HUES64 (cell line): ENCODE measurements around the gene DNM3.

Source experiments
- H3K27ac ChIP-seq: 2 replicates; pipeline ENCODE4 v1.7.0; 2013; ENCODE audit warnings: low read depth, low read length, inconsistent platforms
- H3K27me3 ChIP-seq: 2 replicates; pipeline ENCODE4 v1.6.1; 2013; ENCODE audit warnings: mild to moderate bottlenecking, low read length; ENCODE audit not compliant: insufficient read depth
- H3K36me3 ChIP-seq: 2 replicates; pipeline ENCODE4 v1.6.1; 2013; ENCODE audit warnings: mild to moderate bottlenecking, low read length; ENCODE audit not compliant: insufficient read depth
- H3K4me1 ChIP-seq: 2 replicates; pipeline ENCODE4 v1.6.1; 2013; ENCODE audit warnings: mild to moderate bottlenecking, low read length, moderate library complexity; ENCODE audit not compliant: insufficient read depth
- H3K4me3 ChIP-seq: 2 replicates; pipeline ENCODE4 v1.5.1; 2013; ENCODE audit warnings: mild to moderate bottlenecking, low read length, moderate library complexity
- H3K9ac ChIP-seq: 2 replicates; pipeline ENCODE4 v1.6.1; 2013; ENCODE audit warnings: mild to moderate bottlenecking, low read depth, low read length
- H3K9me3 ChIP-seq: 2 replicates; pipeline ENCODE4 v1.6.1; 2013; ENCODE audit warnings: low read depth, low read length; ENCODE audit not compliant: insufficient read depth
- WGBS: fragments of 150-250, 120-280 bp; methylation state at CpG from one replicate; pipeline ENCODE4 v1.1.7; 2013; ENCODE audit warnings: missing lambda C conversion rate; 5-methylcytosine and 5-hydroxymethylcytosine counted together

DNM3 gene

DNA sequence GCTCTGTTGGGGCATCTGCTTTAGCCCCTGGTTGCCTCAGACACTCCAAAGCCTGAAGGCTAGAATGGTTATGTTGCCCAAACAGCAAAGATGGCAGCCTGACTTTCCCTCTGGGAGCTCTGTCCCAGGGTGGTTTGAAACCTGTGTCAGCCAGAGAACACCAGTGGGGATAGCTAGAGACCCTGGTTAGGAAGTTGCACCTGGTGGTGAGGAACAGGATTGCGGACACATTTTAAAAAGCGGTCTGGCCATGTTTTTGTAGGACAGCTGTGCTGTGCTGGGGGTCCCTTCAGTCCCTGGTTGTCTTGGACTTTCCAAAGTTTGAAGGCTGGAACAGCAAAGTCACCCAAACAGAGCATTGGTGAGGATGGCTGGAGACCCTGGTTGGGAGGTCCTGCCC lies 87.8 kb downstream of the DNM3 start:
- WGBS: 95% methylated on average over 2 of the region's 2 CpGs
- no peaks in the 10 kb centered on the region for H3K36me3 ChIP-seq
- no peaks in the 10 kb centered on the region for H3K27me3 ChIP-seq
- no peaks in the 10 kb centered on the region for H3K9me3 ChIP-seq
- H3K9ac ChIP-seq: no peak overlapping the region
- no peak overlapping the region for H3K27ac ChIP-seq
- H3K4me1 ChIP-seq: no peaks in the 10 kb centered on the region
- no peak overlapping the region for H3K4me3 ChIP-seq

DNA sequence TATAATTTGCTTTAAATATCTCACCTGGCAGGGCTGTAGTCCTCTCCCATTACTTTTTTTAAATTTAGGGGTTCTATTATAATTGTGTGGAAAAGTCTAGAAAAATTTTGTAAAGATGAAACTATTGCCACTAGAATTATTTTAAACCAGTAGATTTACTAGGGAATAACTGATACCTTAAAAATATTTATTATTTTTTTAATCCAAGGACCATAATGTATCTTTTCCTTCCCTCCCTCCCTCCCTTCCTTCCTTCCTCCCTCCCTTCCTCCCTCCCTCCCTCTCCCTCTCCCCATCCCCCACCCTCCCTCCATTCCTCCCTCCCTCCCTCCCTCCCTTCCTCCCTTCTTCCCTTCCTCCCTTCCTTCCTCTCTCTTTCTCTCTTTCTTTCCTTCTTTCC lies 90.5 kb downstream of the DNM3 start:
- no peak overlapping the region for H3K9ac ChIP-seq
- no peaks in the 10 kb centered on the region for H3K27me3 ChIP-seq
- H3K4me1 ChIP-seq: no peaks in the 10 kb centered on the region; the same call in 1 of the 2 replicates
- H3K9me3 ChIP-seq: no peaks in the 10 kb centered on the region
- H3K4me3 ChIP-seq: no peak overlapping the region
- H3K27ac ChIP-seq: no peak overlapping the region
- no peaks in the 10 kb centered on the region for H3K36me3 ChIP-seq

DNA sequence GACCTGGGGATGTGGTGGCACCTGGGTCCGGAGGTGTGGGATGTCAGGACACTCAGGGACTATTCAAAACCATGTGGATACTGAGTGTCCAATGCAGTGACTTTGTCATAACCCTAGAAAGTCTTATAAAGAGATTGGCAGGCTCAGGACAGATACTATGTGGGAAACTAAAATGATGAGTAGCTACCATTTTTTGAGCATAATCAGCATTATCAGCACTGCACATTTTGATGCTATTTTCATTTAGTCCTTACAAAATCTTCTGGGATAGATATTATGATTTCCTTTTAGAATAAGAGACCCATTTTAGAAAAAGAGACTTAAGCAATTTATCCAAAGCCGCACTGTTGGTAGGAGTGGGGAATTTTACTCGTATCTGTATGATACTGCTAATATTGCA lies 93.4 kb downstream of the DNM3 start:
- no peaks in the 10 kb centered on the region for H3K27me3 ChIP-seq
- WGBS: 2% methylated on average over 1 of the region's 3 CpGs
- H3K27ac ChIP-seq: no peak overlapping the region
- no peaks in the 10 kb centered on the region for H3K36me3 ChIP-seq
- no peak overlapping the region for H3K4me3 ChIP-seq
- H3K4me1 ChIP-seq: peaks cover 9% of the 10 kb centered on the region
- H3K9me3 ChIP-seq: no peaks in the 10 kb centered on the region
- H3K9ac ChIP-seq: no peak overlapping the region

DNA sequence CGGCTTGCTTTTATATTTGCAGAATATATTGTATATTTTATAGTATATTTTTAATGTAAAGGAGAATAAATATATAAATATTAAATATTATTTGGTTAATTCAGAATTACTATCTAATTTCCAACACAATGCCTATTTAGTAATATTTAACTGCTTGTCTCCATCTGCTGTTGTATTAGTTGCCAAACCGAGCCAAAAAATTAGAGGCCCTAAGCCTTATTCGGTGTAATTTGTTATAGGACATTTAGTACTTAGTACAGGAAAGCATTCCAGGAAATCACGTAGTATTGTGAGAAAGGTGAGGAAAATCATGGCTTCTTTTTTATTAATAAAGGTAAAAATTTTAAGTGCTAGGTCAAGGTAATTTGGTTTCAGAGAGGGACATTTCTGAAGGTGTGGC lies 93.8 kb downstream of the DNM3 start:
- Histone ChIP-seq H3K9ac (no peak overlapping the region), H3K9me3 (no peaks in the 10 kb centered on the region), H3K36me3 (no peaks in the 10 kb centered on the region), H3K27me3 (no peaks in the 10 kb centered on the region), H3K4me1 (peaks cover 13% of the 10 kb centered on the region), H3K27ac (no peak overlapping the region), H3K4me3 (no peak overlapping the region)
- 94% methylated on average over 3 of the region's 4 CpGs for WGBS

- Histone ChIP-seq H3K27ac (no peak overlapping the region), H3K36me3 (no peaks in the 10 kb centered on the region), H3K9ac (no peak overlapping the region), H3K4me1 (peaks cover 19% of the 10 kb centered on the region), H3K27me3 (no peaks in the 10 kb centered on the region), H3K4me3 (no peak overlapping the region), H3K9me3 (no peaks in the 10 kb centered on the region)
- 100% methylated on average over 1 of the region's 1 CpG for WGBS
These were observed 94.4 kb downstream of the DNM3 start for GRCh38 chr1:171935664-171936063.

GRCh38 chr1:171937938-171938337 lies 96.6 kb downstream of the DNM3 start:
- no peaks in the 10 kb centered on the region for H3K9me3 ChIP-seq
- WGBS: 100% methylated on average over 1 of the region's 1 CpG

DNA sequence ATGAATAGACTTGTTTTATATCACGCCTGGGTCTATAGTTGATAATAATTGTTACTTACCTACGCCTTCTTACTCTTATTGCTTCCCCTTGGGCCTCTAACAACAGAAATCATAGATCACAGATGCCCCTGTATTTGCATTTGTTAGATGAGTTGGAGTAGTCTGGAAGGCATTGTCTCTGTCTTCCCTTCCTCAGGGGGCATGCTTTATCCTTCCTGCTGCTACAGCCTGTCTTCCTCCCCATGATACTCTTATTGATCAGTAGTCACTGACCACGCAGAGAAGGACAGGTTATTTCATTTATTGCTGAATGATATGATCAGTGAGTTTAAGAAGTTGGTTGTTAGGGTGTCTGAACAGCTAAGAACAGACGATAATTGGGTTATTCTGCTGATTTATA lies 98.4 kb downstream of the DNM3 start:
- Histone ChIP-seq H3K9ac (no peak overlapping the region), H3K36me3 (no peaks in the 10 kb centered on the region), H3K27ac (no peak overlapping the region), H3K4me3 (no peak overlapping the region), H3K9me3 (no peaks in the 10 kb centered on the region), H3K27me3 (no peaks in the 10 kb centered on the region), H3K4me1 (peaks cover 35% of the 10 kb centered on the region)
- 41% methylated on average over 2 of the region's 4 CpGs for WGBS

More at GRCh38 chr1:171937938-171938337, 96.6 kb downstream of the DNM3 start:
- Histone ChIP-seq H3K27me3 (no peaks in the 10 kb centered on the region), H3K4me3 (no peak overlapping the region), H3K36me3 (no peaks in the 10 kb centered on the region), H3K4me1 (peaks cover 26% of the 10 kb centered on the region), H3K9ac (no peak overlapping the region), H3K27ac (no peak overlapping the region)

GRCh38 chr1:171940368-171940767 lies 99.1 kb downstream of the DNM3 start:
- no peak overlapping the region for H3K9ac ChIP-seq
- H3K36me3 ChIP-seq: no peaks in the 10 kb centered on the region
- no peaks in the 10 kb centered on the region for H3K9me3 ChIP-seq
- no peak overlapping the region for H3K4me3 ChIP-seq
- H3K4me1 ChIP-seq: peaks cover 35% of the 10 kb centered on the region
- H3K27me3 ChIP-seq: no peaks in the 10 kb centered on the region
- H3K27ac ChIP-seq: no peak overlapping the region

- H3K27ac ChIP-seq: no peak overlapping the region
- WGBS: 96% methylated on average over 1 of the region's 1 CpG
- no peak overlapping the region for H3K4me3 ChIP-seq
- H3K9me3 ChIP-seq: no peaks in the 10 kb centered on the region
- H3K9ac ChIP-seq: no peak overlapping the region
- H3K36me3 ChIP-seq: no peaks in the 10 kb centered on the region
- H3K4me1 ChIP-seq: peaks cover 43% of the 10 kb centered on the region
- H3K27me3 ChIP-seq: no peaks in the 10 kb centered on the region
These were observed 100.6 kb downstream of the DNM3 start for GRCh38 chr1:171941920-171942319.

GRCh38 chr1:171943973-171944561 lies 102.8 kb downstream of the DNM3 start:
- Histone ChIP-seq H3K27me3 (no peaks in the 10 kb centered on the region), H3K9ac (no peak overlapping the region), H3K27ac (no peak overlapping the region), H3K36me3 (no peaks in the 10 kb centered on the region), H3K4me3 (no peak overlapping the region), H3K4me1 (peaks cover 53% of the 10 kb centered on the region), H3K9me3 (no peaks in the 10 kb centered on the region)
- WGBS: 97% methylated on average over 3 of the region's 3 CpGs

DNA sequence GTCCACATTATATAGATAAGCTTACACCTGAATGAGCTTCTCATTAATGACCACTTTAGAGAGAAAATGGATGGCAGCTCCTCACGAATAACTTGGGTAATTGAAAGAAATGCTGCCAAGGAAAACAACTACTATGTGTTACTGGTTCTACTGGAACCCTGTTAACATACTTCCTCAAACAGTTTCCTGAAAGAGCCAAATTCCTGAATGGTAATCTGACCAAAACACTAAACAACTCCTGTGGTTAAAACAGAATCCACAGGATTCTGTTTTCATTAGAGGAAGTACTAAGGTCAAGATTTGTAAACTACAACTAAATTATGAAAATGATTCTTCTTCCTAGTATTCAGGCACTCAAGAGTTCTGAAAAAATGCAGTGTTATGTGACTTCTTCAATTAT lies 107.2 kb downstream of the DNM3 start:
- Histone ChIP-seq H3K27me3 (no peaks in the 10 kb centered on the region), H3K4me3 (no peak overlapping the region), H3K27ac (no peak overlapping the region), H3K36me3 (no peaks in the 10 kb centered on the region), H3K9ac (no peak overlapping the region), H3K4me1 (peaks cover 35% of the 10 kb centered on the region; the same call in 1 of the 2 replicates), H3K9me3 (peaks cover 8% of the 10 kb centered on the region; the same call in 1 of the 2 replicates)
- 57% methylated on average over 1 of the region's 1 CpG for WGBS

DNA sequence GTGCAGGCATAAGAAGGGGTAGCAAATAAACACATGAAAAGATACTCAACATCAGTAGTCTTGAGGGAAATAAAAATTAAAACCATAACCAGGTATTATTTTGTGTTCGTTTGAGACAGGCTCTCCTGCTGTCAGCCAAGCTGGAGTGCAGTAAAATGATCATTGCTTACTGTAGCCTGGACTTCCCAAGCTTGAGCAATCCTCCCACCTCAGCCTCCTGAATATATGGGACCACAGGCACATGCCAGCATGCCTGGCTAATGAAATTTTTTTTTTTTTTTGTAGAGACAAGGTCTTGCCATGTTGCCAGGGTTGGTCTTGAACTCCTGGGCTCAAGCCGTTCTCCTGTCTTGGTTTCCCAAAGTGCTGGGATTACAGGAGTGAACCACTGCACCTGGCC lies 108.0 kb downstream of the DNM3 start:
- no peaks in the 10 kb centered on the region for H3K36me3 ChIP-seq
- no peak overlapping the region for H3K27ac ChIP-seq
- 93% methylated on average over 2 of the region's 2 CpGs for WGBS
- no peak overlapping the region for H3K9ac ChIP-seq
- peaks cover 8% of the 10 kb centered on the region; the same call in 1 of the 2 replicates for H3K9me3 ChIP-seq
- peaks cover 33% of the 10 kb centered on the region for H3K4me1 ChIP-seq
- H3K4me3 ChIP-seq: no peak overlapping the region
- H3K27me3 ChIP-seq: no peaks in the 10 kb centered on the region
